ENCODE measurements around the gene NR6A1. TPM values are rescaled to one million over a fixed set of nuclear protein-coding genes. Genes with fewer than 3 reads are reported as not detected.
A peak's percentile ranks its signal among the peaks of the same experiment; 100 is the strongest.

Gene NR6A1
- total RNA-seq, 1 donor from 2014 or later, result 1.2 TPM

DNA sequence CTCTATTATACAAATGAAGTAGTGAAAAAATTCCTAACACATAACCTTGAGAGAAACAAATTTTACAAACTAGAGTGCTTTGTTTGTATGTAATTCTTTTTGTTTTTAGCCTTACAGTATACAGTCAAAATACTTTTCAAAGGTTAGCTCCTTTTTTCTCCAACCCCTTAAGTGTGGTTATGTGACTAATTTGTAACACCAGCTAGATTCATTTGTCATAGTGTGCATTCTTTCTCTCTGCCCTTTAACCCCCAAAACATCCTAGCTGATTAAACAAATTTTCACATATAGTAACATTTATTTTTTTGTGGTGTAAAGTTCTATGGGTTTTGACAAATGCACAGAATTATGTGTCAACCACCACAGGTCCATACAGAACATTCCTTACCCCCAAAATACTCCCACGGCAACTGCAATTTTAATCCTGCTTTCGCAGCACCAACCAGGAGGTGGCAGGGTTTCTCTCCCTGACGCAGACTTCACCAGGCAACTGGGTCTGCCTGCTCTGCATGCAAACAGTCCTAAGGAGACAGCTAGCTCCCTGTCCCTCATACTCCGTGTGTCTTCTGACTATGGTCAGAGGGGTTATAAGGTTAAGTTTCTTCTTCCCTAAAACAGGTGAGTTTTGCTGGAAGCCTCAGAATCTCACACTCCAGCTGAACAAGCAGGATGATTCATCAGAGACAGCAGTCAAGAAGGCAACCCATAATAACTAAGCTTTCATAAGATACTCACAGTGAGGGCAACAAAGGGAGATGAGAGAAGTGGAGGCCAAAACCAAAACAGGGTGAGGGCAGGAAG lies 219.4 kb downstream of the NR6A1 start:
- Histone ChIP-seq H3K36me3 (no peaks in the 10 kb centered on the region), H3K4me3 (no peak overlapping the region), H3K27me3 (no peaks in the 10 kb centered on the region), H3K4me1 (no peaks in the 10 kb centered on the region), H3K27ac (no peak overlapping the region), H3K9me3 (no peaks in the 10 kb centered on the region)
- TF ChIP-seq, protein P1, sequence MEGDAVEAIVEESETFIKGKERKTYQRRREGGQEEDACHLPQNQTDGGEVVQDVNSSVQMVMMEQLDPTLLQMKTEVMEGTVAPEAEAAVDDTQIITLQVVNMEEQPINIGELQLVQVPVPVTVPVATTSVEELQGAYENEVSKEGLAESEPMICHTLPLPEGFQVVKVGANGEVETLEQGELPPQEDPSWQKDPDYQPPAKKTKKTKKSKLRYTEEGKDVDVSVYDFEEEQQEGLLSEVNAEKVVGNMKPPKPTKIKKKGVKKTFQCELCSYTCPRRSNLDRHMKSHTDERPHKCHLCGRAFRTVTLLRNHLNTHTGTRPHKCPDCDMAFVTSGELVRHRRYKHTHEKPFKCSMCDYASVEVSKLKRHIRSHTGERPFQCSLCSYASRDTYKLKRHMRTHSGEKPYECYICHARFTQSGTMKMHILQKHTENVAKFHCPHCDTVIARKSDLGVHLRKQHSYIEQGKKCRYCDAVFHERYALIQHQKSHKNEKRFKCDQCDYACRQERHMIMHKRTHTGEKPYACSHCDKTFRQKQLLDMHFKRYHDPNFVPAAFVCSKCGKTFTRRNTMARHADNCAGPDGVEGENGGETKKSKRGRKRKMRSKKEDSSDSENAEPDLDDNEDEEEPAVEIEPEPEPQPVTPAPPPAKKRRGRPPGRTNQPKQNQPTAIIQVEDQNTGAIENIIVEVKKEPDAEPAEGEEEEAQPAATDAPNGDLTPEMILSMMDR (IDR thresholded peaks at IDR 0.05), result no peak
- peak in 1 of 2 donors; percentile 8 for TF ChIP-seq POLR2AphosphoS5 (IDR thresholded peaks at IDR 0.05; ENCODE audit: insufficient read depth in 1 of 2, low read depth in 1 of 2)
- no peak for DNase-seq (ENCODE audit: extremely low spot score in 2 of 2)
- intact Hi-C loops (cut with DNase I), result no loop called here

DNA sequence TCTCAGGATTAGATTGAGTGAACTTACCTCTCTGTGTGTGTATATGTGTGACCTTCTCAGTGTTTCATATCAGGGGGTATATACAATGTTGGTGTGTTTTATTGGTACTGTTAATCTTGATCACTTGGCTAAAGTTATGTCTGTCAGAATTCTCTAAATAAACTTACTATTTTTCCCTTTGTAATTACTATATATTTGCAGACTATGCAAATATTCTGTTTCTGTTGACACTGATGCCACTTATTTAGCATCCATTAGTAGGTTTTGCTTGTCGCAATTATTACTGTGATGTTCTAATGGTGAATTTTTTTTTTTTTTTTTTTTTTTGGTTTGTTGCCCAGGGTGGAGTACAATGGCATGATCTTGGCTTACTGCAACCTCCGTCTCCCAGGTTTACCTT lies 221.0 kb downstream of the NR6A1 start:
- Histone ChIP-seq H3K4me1 (no peaks in the 10 kb centered on the region), H3K4me3 (no peak overlapping the region), H3K27me3 (no peaks in the 10 kb centered on the region), H3K36me3 (no peaks in the 10 kb centered on the region), H3K27ac (no peak overlapping the region), H3K9me3 (no peaks in the 10 kb centered on the region)
- DNase-seq (ENCODE audit: extremely low spot score in 2 of 2), result no peak
- TF ChIP-seq, protein P1 (IDR thresholded peaks at IDR 0.05), result no peak
- no peak for TF ChIP-seq POLR2A (IDR thresholded peaks at IDR 0.05)
- TF ChIP-seq POLR2AphosphoS5 (IDR thresholded peaks at IDR 0.05; ENCODE audit: insufficient read depth in 1 of 2, low read depth in 1 of 2), result no peak
- intact Hi-C loops (cut with DNase I), result no loop called here

DNA sequence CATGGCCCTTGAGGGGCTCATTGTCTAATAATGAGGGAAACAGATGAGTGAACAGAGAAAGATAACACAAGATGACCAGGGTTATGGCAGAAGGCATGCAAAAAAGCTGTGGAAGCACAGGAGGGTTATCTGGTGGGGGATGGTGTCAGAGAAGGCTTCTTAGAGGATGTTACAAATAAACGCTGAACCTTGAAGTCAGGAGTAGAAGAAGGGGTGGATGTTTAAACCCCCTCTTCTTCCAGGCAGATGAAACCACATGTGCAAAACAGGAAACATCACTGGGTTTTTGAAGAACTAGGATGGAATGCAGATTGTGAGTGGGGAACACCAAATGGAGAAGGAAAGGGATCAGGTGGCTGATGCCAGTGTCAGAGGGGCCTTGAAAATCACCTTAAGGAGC lies 222.1 kb downstream of the NR6A1 start:
- Histone ChIP-seq H3K9me3 (no peaks in the 10 kb centered on the region), H3K36me3 (no peaks in the 10 kb centered on the region), H3K4me1 (no peaks in the 10 kb centered on the region), H3K27me3 (no peaks in the 10 kb centered on the region), H3K27ac (no peak overlapping the region), H3K4me3 (no peak overlapping the region)
- TF ChIP-seq POLR2AphosphoS5 (IDR thresholded peaks at IDR 0.05; ENCODE audit: insufficient read depth in 1 of 2, low read depth in 1 of 2), result no peak
- TF ChIP-seq POLR2A (IDR thresholded peaks at IDR 0.05), result no peak
- TF ChIP-seq, protein P1 (IDR thresholded peaks at IDR 0.05), result no peak
- intact Hi-C loops (cut with DNase I), result no loop called here
- DNase-seq (ENCODE audit: extremely low spot score in 2 of 2), result no peak

DNA sequence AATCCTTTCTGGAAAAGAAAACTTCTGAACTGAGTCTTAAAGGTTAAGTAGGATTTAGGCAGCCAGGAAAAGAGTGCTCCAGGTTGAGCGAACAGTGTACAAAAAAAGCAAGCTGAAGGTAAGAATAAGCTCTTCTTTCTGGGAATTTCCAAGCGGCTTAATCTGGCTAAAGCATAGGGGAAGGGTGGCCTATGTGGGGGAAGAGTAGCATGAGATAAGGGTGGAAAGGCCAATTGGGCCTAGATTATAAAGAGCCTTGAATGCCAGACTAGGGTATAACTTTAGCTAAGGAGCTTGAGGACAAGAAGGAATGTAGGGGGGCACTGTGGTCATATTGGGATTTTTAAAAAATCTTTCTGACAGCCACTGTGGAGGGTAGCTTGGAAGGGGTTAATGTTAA lies 226.6 kb downstream of the NR6A1 start:
- Histone ChIP-seq H3K9me3 (no peaks in the 10 kb centered on the region), H3K36me3 (no peaks in the 10 kb centered on the region), H3K27me3 (no peaks in the 10 kb centered on the region), H3K27ac (no peak overlapping the region), H3K4me1 (no peaks in the 10 kb centered on the region), H3K4me3 (no peak overlapping the region)
- no peak for DNase-seq (ENCODE audit: extremely low spot score in 2 of 2)
- TF ChIP-seq, protein P1 (IDR thresholded peaks at IDR 0.05), result no peak
- TF ChIP-seq POLR2AphosphoS5 (IDR thresholded peaks at IDR 0.05; ENCODE audit: insufficient read depth in 1 of 2, low read depth in 1 of 2), result no peak
- TF ChIP-seq POLR2A (IDR thresholded peaks at IDR 0.05), result no peak
- intact Hi-C loops (cut with DNase I), result no loop called here

DNA sequence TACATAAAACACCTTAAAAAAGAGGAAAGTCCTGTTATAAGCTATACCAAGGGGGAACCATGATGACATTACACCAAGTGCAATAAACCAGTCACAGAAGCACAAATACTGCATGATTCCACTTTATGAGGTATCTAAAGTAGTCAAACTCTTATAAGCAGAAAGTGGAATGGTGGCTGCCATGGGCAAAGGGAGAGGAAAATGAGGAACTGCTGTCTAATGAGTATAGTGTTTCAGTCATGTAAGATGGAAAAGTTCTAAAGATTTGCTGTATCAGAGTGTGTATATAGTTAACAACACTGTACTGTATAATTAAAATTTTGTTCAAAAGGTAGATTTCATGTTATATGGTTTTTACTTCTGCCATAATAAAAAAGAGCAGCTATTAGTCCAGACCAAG lies 229.3 kb downstream of the NR6A1 start:
- DNase-seq (ENCODE audit: extremely low spot score in 2 of 2), result no peak
- Histone ChIP-seq H3K27ac (no peak overlapping the region), H3K36me3 (no peaks in the 10 kb centered on the region), H3K4me3 (no peak overlapping the region), H3K9me3 (no peaks in the 10 kb centered on the region), H3K4me1 (no peaks in the 10 kb centered on the region), H3K27me3 (no peaks in the 10 kb centered on the region)
- no peak for TF ChIP-seq POLR2AphosphoS5 (IDR thresholded peaks at IDR 0.05; ENCODE audit: insufficient read depth in 1 of 2, low read depth in 1 of 2)
- TF ChIP-seq POLR2A (IDR thresholded peaks at IDR 0.05), result no peak
- TF ChIP-seq, protein P1 (IDR thresholded peaks at IDR 0.05), result no peak
- intact Hi-C loops (cut with DNase I), result no loop called here
